HG03095 (cell line): ENCODE measurements around the gene DAW1.
A peak's percentile ranks its signal among the peaks of the same experiment; 100 is the strongest.
"Not testable (repeated sequence)": the region's sequence is repeated elsewhere in the genome, so short reads cannot be mapped to it uniquely, and the experiment has no call there.

ENCODE experiments used
- ATAC-seq: cut with Tn5 transposase; IDR thresholded peaks from one replicate; pipeline ENCODE4 v1.9.1; 2021; ENCODE audit warnings: moderate library complexity; ENCODE audit not compliant: unreplicated experiment

Gene DAW1

DNA sequence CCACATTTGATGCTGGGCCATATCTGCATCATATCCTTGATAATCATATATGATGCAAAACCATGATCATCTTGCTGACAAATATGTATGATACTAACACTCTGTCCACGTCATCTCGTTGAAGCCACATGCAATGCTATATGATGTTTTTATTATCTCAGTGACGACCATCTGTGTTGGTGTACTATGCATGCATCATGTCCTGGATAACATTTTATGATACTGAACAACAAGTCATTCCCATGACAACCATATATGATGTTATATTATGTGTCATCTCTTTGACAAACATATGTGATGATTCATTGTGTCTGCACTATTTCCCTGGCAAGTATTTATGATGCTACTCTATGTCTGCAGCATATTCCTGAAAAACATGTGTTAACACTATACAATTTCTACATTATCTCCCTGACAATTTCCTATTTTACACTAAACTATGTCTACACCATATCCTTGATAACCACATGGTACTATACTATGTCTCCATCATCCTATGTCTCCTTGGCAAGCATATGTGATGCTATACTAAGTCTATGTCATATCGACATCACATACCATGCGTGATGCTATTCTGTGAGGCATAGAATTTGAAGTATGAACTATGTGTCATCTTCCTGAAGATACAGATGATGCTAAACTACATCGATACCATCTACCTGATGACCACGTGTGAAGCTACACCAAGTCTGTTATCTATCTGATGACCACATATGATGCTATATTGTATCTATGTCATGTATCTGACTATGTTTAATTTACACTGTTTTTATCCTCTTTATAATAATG lies 37.0 kb downstream of the DAW1 start:
- no peak for ATAC-seq

DNA sequence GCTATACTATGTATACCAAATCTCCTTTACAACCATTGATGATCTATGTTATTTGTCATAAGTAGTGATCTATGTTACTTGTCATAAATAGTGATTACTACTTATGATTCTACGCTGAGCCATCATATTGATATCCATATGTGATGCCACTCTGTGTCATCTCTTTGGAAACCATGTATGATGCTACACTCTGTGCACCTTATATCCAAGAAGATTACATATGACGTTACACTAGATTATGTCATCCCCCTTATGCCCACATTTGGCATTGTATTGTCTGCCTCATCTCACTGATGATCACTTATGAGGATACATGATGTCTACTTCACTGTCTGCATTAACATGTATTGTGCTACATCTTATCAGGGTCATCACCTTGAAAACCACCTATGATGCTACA lies 42.9 kb downstream of the DAW1 start:
- no peak for ATAC-seq

DNA sequence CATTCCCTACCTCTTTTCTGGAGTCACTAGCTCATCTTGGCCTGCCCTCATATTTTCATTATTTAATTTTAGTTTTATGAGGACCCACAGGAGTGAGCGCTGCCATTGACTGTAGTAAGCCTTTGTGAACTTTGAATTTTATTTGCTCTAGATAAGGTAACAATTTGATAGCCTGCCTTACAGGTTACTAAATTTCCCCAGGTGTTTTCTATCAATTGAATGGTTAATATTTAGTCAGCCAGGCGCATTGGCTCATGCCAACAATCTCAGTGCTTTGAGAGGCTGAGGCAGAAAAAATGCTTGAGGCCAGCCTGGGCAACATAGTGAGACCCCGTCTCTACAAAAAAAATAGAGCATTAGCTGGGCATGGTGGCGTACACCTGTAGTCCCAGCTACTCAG lies 50.2 kb downstream of the DAW1 start:
- ATAC-seq = no peak

DNA sequence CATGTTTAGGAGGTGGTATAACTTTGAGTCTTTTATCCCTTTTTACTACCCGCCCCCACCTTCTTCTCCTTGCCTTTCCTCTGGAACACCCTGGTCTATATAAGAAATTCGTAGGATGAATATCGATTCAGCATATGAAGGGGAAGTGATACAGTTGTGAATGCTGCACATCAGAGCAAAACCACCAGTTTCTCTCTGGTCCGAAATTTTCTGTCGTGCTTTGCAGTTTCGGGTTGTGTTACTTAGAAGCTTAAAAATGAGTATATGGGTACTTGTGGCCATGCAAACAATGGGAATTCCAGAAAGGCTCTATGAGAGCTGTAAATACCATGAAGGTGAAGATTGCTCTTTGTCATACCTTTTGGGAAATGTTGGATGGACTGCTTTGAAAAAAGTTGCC lies 60.6 kb downstream of the DAW1 start:
- no peak for ATAC-seq

DNA sequence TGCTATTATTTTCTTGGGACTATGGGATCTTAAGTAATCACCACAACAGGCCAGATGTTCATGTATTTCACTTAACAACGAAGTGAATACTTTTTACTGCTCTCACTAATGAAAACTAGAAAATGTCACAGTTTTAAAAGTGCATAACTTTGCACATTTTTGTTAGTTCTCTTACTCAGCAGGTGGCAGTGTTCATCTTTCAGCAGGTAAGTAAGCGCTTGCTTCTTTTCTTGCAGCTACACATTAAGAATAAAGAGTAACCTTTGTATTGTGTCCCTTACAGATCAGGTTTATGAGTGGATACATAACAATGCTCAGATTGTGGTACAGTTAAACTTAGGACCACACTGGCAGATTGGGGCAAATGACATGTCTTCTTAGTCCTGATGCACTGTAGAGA lies 61.0 kb downstream of the DAW1 start:
- ATAC-seq = no peak

GRCh38 chr2:227933884-227934283 lies 62.5 kb downstream of the DAW1 start:
- ATAC-seq = no peak

DNA sequence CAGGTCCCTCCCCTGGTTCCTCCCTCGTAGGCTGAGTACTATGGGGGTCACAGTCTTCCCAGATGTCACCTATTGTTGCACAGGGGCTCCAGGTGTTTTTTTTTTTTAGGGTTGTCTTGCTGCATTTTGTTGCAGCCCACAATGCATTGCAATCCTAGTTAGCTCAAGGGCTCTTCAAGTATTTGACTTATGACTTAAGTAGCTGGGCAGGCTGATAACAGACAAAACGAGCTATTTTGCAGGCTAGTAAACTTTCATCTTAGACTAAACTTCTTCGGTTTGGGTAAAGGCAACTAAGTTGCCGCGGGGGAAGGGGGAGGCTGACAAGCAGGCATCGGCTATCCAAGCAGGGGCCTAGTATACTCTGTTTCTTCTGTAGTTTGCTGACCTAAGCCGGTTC lies 64.8 kb downstream of the DAW1 start:
- ATAC-seq = not testable (repeated sequence)

- ATAC-seq = no peak
Observed at GRCh38 chr2:227939271-227940027, 68.0 kb downstream of the DAW1 start.

DNA sequence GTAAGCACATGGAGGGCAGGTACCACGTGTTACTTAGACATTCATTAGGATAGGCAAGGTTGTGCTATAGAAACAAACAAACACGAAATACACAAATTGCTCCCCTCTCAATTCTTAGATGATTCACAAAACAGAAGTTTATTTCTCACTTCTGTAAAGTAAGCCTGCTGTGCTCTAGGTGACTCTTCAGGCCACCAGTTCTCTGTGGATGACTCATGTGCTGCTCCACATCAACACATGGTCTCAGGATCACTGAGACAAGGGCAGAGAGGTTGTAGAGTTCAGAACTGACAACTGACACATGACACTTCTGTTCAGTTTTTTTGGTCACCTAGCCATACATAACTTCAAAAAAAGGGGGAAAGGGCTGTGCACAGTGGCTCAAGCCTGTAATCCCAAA lies 70.6 kb downstream of the DAW1 start:
- peak; percentile 80 for ATAC-seq

- no peak for ATAC-seq
Observed at GRCh38 chr2:227942965-227943364, 71.5 kb downstream of the DAW1 start.

GRCh38 chr2:227960317-227960716 lies 88.9 kb downstream of the DAW1 start:
- ATAC-seq = no peak

DNA sequence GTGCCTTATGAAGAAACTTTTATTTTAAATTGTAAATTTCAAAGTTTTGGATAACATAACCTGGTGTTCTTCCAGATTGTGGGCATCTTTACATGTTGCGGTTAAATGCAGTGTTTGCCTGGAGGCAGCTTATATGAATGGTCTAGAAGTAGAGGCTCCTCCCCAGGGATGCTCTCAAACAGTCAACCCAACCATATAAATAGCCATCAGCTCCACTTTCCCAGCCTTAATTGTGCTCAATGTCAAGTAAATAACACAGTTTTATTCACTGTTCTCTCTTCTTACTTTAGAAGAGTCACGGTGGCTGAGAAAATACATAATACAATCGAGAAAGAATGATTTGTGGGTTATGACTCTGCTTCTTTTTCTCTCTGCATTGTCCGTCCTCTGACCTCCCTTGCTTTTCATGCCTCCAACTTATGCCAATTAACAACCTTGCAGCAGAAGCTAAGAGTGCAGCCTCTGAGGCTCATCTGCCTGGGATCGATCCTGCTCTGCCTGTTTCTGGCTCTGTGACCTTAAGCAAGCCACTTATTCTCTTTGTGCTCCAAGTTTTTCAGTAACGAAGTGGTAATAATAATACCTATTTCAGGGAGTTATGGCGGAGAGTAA lies 100.3 kb downstream of the DAW1 start:
- no peak for ATAC-seq

DNA sequence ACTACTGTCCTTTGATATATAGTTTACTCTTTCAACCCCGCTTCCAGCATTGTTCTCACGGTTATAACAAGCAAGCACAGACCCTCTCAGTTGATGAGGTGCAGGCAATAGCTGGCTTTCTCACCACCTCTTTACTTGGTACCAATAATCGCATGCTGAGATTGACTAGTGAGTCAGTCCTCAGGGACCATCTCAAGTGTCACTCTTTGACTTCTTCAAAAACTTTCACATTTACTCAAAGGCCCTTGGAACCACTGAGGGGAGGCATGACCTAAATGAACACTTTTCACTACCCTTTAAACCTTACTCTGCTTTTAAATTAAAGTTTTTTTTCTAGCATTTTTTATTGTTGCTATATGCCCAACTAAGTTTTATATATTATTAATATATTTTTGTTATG lies 101.8 kb downstream of the DAW1 start:
- no peak for ATAC-seq
